GM12892 (cell line): ENCODE results near the gene ZFYVE28.

Source experiments
- POLR2A ChIP-seq: IDR thresholded peaks from 2 replicates; pipeline ENCODE4 v1.6.1; 2011; ENCODE audit warnings: low read depth, low read length, control low read depth
- POLR2AphosphoS5 ChIP-seq: IDR thresholded peaks from 2 replicates; pipeline ENCODE4 v1.6.1; 2011; ENCODE audit warnings: low read depth, low read length, control low read depth
- TAF1 ChIP-seq: IDR thresholded peaks from 2 replicates; pipeline ENCODE4 v1.6.1; 2011; ENCODE audit warnings: low read depth, mild to moderate bottlenecking, control low read depth, low read length, borderline replicate concordance

GRCh38 chr4:2361366-2362265, 56.8 kb downstream of the ZFYVE28 start:
- TF ChIP-seq POLR2A (no peak), POLR2AphosphoS5 (no peak), TAF1 (no peak)
